ENCODE results near the gene SERHL2.
"Not testable (repeated sequence)": the region's sequence is repeated elsewhere in the genome, so short reads cannot be mapped to it uniquely, and the experiment has no call there.

GRCh38 chr22:42574046-42574445 is 20.3 kb downstream of the SERHL2 start:
- TF ChIP-seq CTCF (IDR thresholded peaks at IDR 0.05); RFX5 (IDR thresholded peaks at IDR 0.05; ENCODE audit: low read length); EP300 (IDR thresholded peaks at IDR 0.05; ENCODE audit: borderline replicate concordance in 1 of 2, low read depth in 1 of 2, low read length in 1 of 2); MEF2A (IDR thresholded peaks at IDR 0.05; ENCODE audit: borderline replicate concordance, low read depth); MAX (IDR thresholded peaks at IDR 0.05; ENCODE audit: low read depth); RAD21 (IDR thresholded peaks at IDR 0.05; ENCODE audit: low read length): not testable (repeated sequence)
